ENCODE data around the gene SLC2A5.
"Not testable (repeated sequence)": the region's sequence is repeated elsewhere in the genome, so short reads cannot be mapped to it uniquely, and the experiment has no call there.

- TF ChIP-seq POLR2A, POLR2AphosphoS5 (IDR thresholded peaks at IDR 0.05): not testable (repeated sequence)
- TF ChIP-seq, protein P1, sequence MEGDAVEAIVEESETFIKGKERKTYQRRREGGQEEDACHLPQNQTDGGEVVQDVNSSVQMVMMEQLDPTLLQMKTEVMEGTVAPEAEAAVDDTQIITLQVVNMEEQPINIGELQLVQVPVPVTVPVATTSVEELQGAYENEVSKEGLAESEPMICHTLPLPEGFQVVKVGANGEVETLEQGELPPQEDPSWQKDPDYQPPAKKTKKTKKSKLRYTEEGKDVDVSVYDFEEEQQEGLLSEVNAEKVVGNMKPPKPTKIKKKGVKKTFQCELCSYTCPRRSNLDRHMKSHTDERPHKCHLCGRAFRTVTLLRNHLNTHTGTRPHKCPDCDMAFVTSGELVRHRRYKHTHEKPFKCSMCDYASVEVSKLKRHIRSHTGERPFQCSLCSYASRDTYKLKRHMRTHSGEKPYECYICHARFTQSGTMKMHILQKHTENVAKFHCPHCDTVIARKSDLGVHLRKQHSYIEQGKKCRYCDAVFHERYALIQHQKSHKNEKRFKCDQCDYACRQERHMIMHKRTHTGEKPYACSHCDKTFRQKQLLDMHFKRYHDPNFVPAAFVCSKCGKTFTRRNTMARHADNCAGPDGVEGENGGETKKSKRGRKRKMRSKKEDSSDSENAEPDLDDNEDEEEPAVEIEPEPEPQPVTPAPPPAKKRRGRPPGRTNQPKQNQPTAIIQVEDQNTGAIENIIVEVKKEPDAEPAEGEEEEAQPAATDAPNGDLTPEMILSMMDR (IDR thresholded peaks at IDR 0.05 in 8 of 11, conservative IDR thresholded peaks at IDR 0.05 in 3 of 11): not testable (repeated sequence)
Observed at GRCh38 chr1:9031077-9031476, 38.4 kb downstream of the SLC2A5 start.

All from spleen (tissue), 7 donors.